Bronchial epithelial cell (primary cell): ENCODE data around the gene KCNK4. TPM values are rescaled to one million over a fixed set of nuclear protein-coding genes. Genes with fewer than 3 reads are reported as not detected.

Experiments
- DNase-seq: peaks from one replicate; pipeline ENCODE4 v3.0.0-alpha.2; 2010; ENCODE audit warnings: low read depth
- FAIRE-seq: peaks from 2 replicates; lab custom pipeline; 2011; peaks lifted over from hg19 to GRCh38; lab: Jason Lieb, UNC
- H3K27me3 ChIP-seq: 2 replicates; pipeline ENCODE4 v1.5.1; 2011; ENCODE audit warnings: low read length; ENCODE audit not compliant: control insufficient read depth, insufficient read depth
- H3K36me3 ChIP-seq: 2 replicates; pipeline ENCODE4 v1.5.1; 2011; ENCODE audit warnings: low read length; ENCODE audit not compliant: control insufficient read depth, insufficient read depth
- H3K4me3 ChIP-seq: 2 replicates; pipeline ENCODE4 v1.5.1; 2011; ENCODE audit warnings: mild to moderate bottlenecking, low read depth, low read length, control low read depth
- CTCF ChIP-seq: IDR thresholded peaks from 2 replicates; pipeline ENCODE4 v1.5.1; 2011; ENCODE audit warnings: mild to moderate bottlenecking, moderate library complexity, low read length, control low read depth, inconsistent platforms; ENCODE audit not compliant: insufficient read depth, severe bottlenecking
- total RNA-seq: library from RNA; depleted of rRNA; stranded (reverse); fragments of >200 nt; gene quantifications from 2 replicates; pipeline ENCODE4 v1.2.1, GENCODE V29; 2014

Gene KCNK4
- total RNA-seq, 1 donor from 2014 or later: under 0.01 TPM

DNA sequence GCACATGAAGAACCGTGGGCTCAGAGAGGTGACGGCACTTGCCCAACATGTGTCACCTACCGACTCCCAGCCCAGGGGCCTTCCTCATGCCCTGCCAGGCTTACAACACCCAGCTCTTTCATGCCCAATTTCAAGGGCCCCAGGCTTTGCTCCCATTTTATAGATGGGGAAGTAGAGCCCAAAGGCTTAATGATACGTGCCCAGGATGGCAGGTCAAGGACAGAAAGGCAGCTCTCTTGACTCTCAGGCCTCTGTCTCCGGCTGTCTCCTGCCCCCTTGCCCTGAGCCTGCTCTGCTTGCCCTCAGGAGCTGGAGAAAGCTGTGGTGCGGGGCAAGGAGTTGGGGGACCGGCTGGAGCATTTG, 57.9 kb downstream of the KCNK4 start:
- Histone ChIP-seq H3K27me3 (no peaks in the 10 kb centered on the region), H3K4me3 (no peak overlapping the region), H3K36me3 (no peaks in the 10 kb centered on the region)
- TF ChIP-seq CTCF: no peak
- no peak for FAIRE-seq
- no peak for DNase-seq

- DNase-seq (no peak), FAIRE-seq (no peak)
- Histone ChIP-seq H3K36me3 (no peaks in the 10 kb centered on the region), H3K27me3 (no peaks in the 10 kb centered on the region), H3K4me3 (no peak overlapping the region)
- no peak for TF ChIP-seq CTCF
Observed at GRCh38 chr11:64349404-64349803, 58.3 kb downstream of the KCNK4 start.

Other genes with a start within 250 kb of the KCNK4 start
- gene MACROD1, start 125.2 kb upstream of the KCNK4 start, total RNA-seq: 17.9 and 21.4 TPM in 2 replicates
- 102 and 103 TPM in 2 replicates for gene STIP1, start 105.1 kb upstream of the KCNK4 start, total RNA-seq
- gene FERMT3, start 84.6 kb upstream of the KCNK4 start, total RNA-seq: 0.51 and 0.53 TPM in 2 replicates
- gene TRPT1, start 65.1 kb upstream of the KCNK4 start, total RNA-seq: 17.9 and 24.5 TPM in 2 replicates
- 57.9 and 75.0 TPM in 2 replicates for gene NUDT22, start 65.0 kb upstream of the KCNK4 start, total RNA-seq
- 3.4 and 10.1 TPM in 2 replicates for gene DNAJC4, start 60.8 kb upstream of the KCNK4 start, total RNA-seq
- 6.7 and 12.4 TPM in 2 replicates for gene VEGFB, start 56.7 kb upstream of the KCNK4 start, total RNA-seq
- 45.0 and 91.1 TPM in 2 replicates for gene FKBP2, start 50.2 kb upstream of the KCNK4 start, total RNA-seq
- 392 and 481 TPM in 2 replicates for gene PPP1R14B, start 44.4 kb upstream of the KCNK4 start, total RNA-seq
- 20.8 and 33.3 TPM in 2 replicates for gene PLCB3, start 39.8 kb upstream of the KCNK4 start, total RNA-seq
- 63.4 and 74.2 TPM in 2 replicates for gene BAD, start 6.6 kb upstream of the KCNK4 start, total RNA-seq
- gene GPR137, start 5.5 kb upstream of the KCNK4 start, total RNA-seq: 2.9 and 5.6 TPM in 2 replicates
- gene CATSPERZ, start 9.1 kb downstream of the KCNK4 start, total RNA-seq: 0.26 TPM in 1 of 2 replicates, not detected in the other
- 76.9 and 139 TPM in 2 replicates for gene ESRRA, start 14.2 kb downstream of the KCNK4 start, total RNA-seq
- gene TRMT112, start 26.3 kb downstream of the KCNK4 start, total RNA-seq: 355 and 587 TPM in 2 replicates
- 649 and 769 TPM in 2 replicates for gene PRDX5, start 26.8 kb downstream of the KCNK4 start, total RNA-seq
- 2.9 TPM in 2 replicates for gene CCDC88B, start 48.9 kb downstream of the KCNK4 start, total RNA-seq
- 39.7 and 59.5 TPM in 2 replicates for gene RPS6KA4, start 67.9 kb downstream of the KCNK4 start, total RNA-seq